B cell (primary cell): Measurements from ENCODE around the gene CORO2A.

Experiments
- CTCF ChIP-seq: fragments of 200-600 bp; IDR thresholded peaks from one replicate; pipeline ENCODE4 v1.8.0; 2022; ENCODE audit warnings: antibody characterized with exemption, mild to moderate bottlenecking
- EZH2 ChIP-seq: IDR thresholded peaks from 2 replicates; pipeline ENCODE4 v1.6.1; 2012; ENCODE audit warnings: borderline replicate concordance, low read depth, mild to moderate bottlenecking, moderate library complexity, low read length; ENCODE audit not compliant: insufficient read depth, poor library complexity, severe bottlenecking

GRCh38 chr9:98161851-98162250, 30.6 kb downstream of the CORO2A start:
- no peak for TF ChIP-seq EZH2
- no peak for TF ChIP-seq CTCF
